ENCODE measurements around the gene TNNT2.

DNA sequence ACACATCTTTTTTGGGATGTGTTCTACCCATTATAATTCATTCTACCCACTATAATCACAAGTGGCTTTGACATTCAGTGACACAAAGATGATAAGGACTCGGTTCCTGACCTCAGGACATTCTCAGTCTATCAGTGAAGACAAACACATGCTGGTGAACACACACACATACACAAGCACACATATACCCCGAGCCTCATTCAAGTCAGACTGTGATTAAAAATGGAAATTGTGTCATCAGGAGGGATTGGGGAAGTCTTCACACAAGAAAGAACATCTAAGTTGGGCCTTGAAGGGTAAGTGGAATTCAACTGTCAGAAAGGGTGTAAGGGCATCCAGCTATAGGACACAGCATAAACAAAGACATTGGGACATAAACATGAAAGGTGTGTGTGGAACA, 24.2 kb upstream of the TNNT2 start:
- no peak for TF ChIP-seq CTCF (IDR thresholded peaks at IDR 0.05)
- TF ChIP-seq TCF7L2 (IDR thresholded peaks at IDR 0.05; ENCODE audit: low read depth, low read length) = no peak
- TF ChIP-seq POLR2AphosphoS5 (IDR thresholded peaks at IDR 0.05; ENCODE audit: low read depth, low read length) = no peak
- TF ChIP-seq REST (IDR thresholded peaks at IDR 0.05; ENCODE audit: insufficient read depth in 1 of 2, low read depth in 2 of 2, low read length in 1 of 2) = no peak

Measured in Panc1 (cell line).